PC-9 (cell line): ENCODE results near the gene AZI2.

Experiments used
- EZH2 ChIP-seq: fragments of 200-600 bp; sonication (generic); IDR thresholded peaks from 2 replicates; pipeline ENCODE4 v1.8.0; 2017; ENCODE audit warnings: antibody characterized with exemption, low read depth
- TF ChIP-seq, protein P1 (sequence below): fragments of 200-600 bp; sonication (generic); conservative IDR thresholded peaks from 2 replicates; pipeline ENCODE4 v1.6.1; 2017; ENCODE audit warnings: mixed run types, antibody characterized with exemption, mild to moderate bottlenecking, moderate library complexity

- TF ChIP-seq, protein P1, sequence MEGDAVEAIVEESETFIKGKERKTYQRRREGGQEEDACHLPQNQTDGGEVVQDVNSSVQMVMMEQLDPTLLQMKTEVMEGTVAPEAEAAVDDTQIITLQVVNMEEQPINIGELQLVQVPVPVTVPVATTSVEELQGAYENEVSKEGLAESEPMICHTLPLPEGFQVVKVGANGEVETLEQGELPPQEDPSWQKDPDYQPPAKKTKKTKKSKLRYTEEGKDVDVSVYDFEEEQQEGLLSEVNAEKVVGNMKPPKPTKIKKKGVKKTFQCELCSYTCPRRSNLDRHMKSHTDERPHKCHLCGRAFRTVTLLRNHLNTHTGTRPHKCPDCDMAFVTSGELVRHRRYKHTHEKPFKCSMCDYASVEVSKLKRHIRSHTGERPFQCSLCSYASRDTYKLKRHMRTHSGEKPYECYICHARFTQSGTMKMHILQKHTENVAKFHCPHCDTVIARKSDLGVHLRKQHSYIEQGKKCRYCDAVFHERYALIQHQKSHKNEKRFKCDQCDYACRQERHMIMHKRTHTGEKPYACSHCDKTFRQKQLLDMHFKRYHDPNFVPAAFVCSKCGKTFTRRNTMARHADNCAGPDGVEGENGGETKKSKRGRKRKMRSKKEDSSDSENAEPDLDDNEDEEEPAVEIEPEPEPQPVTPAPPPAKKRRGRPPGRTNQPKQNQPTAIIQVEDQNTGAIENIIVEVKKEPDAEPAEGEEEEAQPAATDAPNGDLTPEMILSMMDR = no peak
- no peak for TF ChIP-seq EZH2
Observed at GRCh38 chr3:28279770-28280169, 68.9 kb downstream of the AZI2 start.
